Right ventricle myocardium superior (tissue), 1 donor: ENCODE data around the gene NPL. TPM values are rescaled to one million over a fixed set of nuclear protein-coding genes. Genes with fewer than 3 reads are reported as not detected.

Experiments
- ATAC-seq: fragments of 200-7000 bp; cut with Tn5 transposase; one replicate; pipeline ENCODE4 v1.9.1; 2020; ENCODE audit warnings: mild to moderate bottlenecking; ENCODE audit not compliant: poor library complexity
- DNase-seq: peaks from one replicate; pipeline ENCODE4 v3.0.0-alpha.2; 2020
- intact Hi-C: fragments of 100-400 bp; cut with DNase I; formaldehyde crosslinking; loops from one replicate; pipeline ENCODE4 v1.11.2; 2022
- total RNA-seq: library from RNA; stranded (reverse); fragmentation: NEBNext Ultra II Directional; extraction: Animal tissue kit (Norgen Biotek cat#: 25700); gene quantifications from one replicate; pipeline ENCODE4 v1.2.1, GENCODE V29; 2021
- donor health status: DM: no; HTN: yes; CAD: no; lungs with severe emphysema.

NPL gene
- total RNA-seq, 1 donor from 2014 or later: 5.3 TPM

DNA sequence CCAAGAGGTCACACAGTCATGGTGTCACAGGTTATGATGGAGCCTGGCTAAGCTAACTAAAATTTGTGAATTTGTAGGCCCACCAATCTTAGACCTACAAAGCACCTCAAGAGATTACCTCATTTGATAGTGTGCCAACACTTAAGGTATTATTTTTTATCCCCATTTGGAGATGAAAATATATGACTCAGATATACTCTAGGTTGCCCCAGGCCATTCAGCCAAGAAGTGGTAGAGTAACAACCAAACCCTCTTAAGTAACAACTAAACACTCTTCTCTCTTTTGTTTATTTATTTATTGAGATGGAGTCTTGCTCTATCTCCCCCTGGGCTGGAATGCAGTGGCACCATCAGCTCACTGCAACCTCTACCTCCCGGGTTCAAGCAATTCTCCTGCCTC is 14.3 kb downstream of the NPL start:
- DNase-seq (no peak), ATAC-seq (no peak)
- intact Hi-C loops: no loop called here

DNA sequence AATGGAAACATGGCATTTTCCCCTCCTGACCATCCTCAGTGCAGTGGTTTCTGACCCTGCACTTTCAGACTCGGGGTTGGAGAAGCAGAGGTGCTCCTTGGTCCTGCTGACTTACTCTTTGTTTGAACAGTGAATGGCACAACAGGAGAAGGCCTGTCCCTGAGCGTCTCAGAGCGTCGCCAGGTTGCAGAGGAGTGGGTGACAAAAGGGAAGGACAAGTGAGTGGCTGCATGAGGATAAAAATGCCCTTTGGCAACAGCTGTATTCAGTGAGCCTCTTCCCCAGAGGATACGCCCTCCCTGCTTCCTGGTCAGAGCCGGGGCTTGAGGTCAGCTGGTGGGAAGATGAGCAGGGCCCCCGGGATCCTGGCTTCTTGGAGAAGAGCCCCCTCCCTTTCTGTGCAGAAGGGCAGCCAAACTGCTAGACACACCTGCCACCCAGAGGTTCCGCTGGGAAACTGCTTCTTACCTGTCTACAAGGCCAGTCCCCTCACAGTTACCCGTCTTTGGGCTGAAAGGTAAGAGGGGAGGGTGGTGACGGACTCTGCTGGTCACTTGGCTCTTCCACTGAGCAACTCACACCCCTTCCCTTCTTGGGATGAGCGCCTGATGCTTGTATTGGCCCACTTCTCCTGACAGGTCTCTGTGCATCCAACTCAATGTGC is 16.6 kb downstream of the NPL start:
- intact Hi-C loops: no loop called here
- ATAC-seq: no peak
- DNase-seq: no peak

DNA sequence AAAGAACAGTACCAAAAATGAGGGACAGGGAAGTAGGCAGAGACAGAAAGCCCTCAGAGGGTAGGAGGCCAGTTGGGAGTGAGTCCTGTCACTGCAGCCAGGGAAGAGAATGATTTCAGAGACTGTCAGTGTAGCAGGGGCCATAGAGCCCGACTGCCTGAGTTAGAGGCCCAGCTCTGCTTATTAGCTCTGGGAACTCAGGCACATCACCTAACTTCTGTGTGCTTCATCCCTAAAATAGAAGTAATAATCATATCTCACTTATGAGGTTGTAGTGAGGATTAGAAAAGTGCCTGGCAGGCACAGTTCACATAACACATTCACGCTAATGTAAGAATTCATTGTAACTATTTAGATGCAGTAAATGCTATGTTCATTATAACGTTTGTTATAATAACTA is 18.3 kb downstream of the NPL start:
- ATAC-seq (peak; percentile 34), DNase-seq (no peak)
- intact Hi-C loops: no loop called here

DNA sequence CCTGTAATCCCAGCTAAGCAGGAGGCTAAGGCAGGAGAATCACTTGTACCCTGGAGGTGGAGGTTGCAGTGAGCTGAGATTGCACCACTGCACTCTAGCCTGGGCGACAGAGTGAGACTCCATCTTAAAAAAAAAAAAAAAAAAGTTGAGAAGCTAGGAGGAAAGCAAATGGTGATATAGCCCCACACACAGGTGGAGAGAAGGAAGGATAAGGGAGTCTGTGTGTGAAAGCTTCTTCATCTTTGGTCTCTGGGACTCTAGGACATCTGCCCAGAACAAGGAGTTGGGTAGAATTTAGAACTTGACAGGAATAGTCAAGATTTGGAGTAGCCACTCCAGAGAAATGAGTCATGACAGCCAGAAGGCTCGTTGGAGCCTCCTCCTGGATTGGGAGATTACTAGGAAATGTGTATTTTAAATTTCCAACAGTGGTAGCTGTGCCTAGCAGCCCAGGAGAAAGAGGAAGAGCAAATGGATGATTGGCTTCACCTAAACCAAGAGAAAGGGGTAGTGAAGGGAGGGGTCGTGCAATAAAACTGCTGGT is 19.9 kb downstream of the NPL start:
- intact Hi-C loops: no loop called here
- no peak for DNase-seq
- ATAC-seq: no peak

DNA sequence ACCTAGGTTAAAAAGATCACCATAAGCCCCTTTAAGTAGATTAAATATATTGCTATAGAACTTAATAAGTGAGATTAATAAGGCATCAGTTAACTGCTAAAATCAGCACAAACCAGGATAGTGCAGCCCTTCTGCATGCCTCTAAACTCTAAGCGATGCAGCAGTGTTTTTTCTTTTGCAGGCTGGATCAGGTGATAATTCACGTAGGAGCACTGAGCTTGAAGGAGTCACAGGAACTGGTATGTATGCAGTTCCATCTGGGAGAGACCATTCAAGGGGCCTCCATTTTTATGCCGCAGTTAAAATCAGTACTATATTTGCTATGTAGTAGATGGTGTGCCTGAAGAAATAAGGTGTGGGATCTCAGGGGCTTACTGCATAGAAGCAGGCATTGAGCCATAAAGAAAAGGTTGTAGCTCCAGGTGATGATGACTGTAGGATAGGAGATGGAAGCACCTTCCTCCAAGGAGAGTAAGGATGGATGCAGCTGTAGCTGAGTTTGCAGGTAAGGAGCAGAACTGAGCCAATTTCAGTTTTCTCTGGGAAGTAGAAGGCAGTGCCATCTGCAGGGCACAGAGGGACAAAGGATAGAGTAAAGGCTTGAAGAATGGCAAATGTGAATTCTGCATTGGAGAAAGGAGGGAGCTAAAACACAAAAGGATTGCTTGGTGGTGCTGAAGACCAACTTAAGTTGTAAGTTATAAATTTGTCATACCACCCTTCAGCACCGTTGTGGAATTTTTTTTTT is 22.6 kb downstream of the NPL start:
- no peak for ATAC-seq
- DNase-seq: no peak
- intact Hi-C loops: no loop called here

DNA sequence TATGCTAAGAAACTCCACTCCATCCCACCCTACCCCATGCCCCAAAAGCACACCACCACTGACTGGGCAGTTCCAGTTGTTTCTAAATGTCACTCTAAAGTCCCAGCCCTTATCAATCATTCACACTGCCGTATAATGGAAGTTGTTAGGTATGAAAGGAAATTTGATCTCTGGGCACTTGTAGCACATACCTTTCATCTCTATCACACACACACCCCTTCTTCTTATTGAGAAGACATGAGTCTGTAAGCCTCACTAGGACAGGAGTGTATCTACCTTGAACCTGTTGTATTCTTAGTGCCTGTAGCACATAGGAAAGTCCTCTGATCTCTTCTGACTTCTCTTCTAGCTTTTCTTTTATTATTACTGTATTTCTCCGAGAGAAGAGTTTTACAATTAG is 27.3 kb downstream of the NPL start:
- intact Hi-C loops: no loop called here
- DNase-seq: no peak
- no peak for ATAC-seq

DNA sequence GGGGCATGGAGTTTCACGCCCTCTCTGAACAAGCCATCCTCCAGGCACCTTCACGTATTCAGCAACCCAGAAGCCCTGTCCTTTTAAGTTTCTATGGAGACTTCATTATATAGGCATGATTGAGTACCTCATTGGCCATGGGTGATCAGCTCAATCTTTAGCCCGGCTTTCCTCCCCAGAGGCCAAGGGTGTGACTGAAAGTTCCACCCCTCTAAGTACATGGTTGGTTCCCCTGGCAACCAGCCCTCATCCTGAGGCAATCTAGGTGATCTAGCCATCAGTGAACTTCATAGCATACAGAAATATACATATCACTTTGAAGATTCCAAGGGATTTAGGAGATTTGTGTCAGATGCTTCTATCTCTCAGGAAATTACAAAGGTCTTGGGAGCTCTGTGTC is 28.2 kb downstream of the NPL start:
- intact Hi-C loops: no loop called here
- no peak for DNase-seq

DNA sequence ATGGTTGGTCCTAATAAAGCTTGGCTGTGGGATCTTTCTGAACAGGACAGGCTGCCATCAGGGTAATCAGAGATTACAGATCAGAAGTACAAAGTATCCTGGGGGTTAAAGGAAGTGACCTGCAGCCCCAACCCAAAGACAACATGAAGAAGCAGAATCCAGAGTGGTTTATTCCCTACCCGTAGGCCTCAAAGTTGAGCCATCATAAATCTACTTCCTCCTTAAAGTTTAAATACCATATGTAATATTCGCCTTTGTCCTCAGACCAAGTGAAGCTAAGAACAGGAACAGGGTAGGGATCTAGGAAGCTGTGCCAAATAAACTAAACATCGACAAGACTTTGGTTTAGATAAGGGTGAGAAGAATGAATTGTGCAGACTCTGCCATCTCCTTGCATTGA is 33.6 kb downstream of the NPL start:
- ATAC-seq: no peak

More for the DNA sequence above, 28.2 kb downstream of the NPL start:
- no peak for ATAC-seq

DNA sequence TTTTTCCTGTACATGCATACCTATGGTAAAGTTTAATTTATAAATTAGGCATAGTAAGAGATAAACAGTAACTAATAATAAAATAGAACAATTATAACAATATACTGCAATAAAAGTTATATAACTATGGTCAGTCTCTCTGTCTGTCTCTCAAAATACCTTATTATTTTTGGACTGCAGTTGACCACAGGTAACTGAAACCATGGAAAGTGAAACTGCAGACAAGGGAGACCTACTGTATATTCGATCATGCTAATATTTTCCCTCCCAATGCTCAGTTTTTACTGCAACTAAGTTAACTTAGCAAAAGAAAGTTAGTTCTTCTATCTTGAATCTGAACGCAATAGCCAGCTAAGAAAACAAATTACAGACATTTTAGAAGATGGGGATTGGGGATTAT is 37.3 kb downstream of the NPL start:
- ATAC-seq: no peak
- no peak for DNase-seq
- intact Hi-C loops: no loop called here

More for the DNA sequence above, 33.6 kb downstream of the NPL start:
- intact Hi-C loops: no loop called here
- DNase-seq: no peak

DNA sequence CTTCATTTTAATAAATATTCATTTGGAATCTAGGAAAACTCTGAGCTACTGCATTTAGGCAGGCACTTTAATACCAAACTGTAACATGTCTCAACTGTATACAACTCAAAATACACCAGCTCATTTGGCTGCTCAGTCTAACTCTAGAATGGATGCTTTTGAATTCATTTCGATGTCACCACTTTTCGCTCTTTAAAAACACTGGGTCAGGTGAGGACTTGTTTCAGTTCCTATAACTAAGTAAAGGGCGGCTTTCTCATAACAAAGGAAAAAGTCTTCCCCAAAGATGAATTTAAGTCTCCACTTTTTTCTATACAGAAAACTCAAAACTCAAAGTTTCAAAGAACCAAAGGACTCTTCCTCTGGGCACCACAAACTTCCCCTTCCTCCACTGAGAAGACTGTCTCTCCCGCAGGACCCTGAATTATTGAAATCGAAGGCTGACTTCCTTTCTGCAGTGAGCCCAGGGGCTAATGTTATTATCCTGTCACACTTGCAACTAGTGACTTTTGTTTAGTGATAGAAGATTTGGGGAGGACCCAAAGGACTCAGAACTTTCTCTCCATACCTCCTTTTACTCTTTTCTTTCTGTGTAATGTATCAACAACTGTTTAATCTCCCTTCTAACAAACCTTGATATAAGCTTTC is 39.8 kb downstream of the NPL start:
- intact Hi-C loops: no loop called here
- DNase-seq: no peak
- ATAC-seq: no peak

DNA sequence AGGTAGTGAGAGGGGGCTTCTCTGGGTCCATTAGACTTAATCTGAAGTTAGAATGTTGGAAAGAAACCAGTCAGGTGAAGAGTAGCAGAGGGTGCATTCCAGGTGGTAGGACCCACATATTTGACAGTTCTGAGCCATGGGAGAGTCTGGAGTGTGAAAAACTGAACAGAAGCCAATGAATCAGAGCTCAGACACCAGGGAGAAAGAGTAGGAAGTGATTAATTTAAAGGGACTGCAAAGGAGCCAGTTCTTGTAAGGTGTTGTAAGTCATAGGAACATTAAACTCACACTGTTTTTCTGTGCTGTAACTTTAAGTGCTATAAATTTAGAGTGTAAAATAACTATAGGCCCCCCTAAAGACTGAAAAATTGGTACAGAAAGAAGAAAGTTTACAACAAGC is 43.7 kb downstream of the NPL start:
- ATAC-seq (no peak), DNase-seq (no peak)
- intact Hi-C loops: no loop called here

DNA sequence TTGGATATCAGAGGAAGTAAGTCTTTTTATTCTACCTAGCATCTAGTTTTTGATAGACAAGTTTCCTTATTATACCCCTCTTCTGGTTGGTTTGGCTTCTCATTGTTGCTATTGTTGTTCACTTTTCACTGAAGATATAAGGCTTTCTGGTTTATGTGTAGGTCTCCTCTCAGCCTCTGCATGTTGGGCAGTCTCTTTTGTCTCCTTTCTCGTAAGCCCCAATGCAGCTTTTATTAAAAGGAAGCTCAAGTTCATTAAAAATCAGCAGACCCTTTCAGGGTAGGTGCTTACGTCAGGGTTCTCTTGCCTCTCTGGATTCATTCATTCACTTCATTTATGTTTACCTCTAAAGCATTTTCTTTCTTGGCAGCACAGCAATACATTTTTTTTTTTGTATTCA is 44.8 kb downstream of the NPL start:
- DNase-seq (no peak), ATAC-seq (no peak)
- intact Hi-C loops: no loop called here

DNA sequence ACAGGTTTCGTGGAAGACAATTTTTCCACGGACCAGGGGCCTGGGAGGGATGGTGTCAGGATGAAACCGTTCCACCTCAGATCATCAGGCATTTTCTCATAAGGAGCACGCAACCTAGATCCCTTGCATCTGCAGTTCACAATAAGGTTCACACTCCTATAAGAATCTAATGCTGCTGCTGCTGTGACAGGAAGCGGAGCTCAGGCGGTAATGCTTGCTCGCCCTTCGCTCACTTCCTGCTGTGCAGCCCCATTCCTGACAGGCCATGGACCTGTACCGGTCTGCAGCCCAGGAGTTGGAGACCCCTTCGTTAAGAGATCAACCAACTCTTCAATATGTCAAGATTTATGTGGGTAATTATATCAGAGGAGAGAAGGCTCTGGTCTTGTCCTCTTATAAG is 46.2 kb downstream of the NPL start:
- intact Hi-C loops: no loop called here
- DNase-seq: no peak
- ATAC-seq: no peak

DNA sequence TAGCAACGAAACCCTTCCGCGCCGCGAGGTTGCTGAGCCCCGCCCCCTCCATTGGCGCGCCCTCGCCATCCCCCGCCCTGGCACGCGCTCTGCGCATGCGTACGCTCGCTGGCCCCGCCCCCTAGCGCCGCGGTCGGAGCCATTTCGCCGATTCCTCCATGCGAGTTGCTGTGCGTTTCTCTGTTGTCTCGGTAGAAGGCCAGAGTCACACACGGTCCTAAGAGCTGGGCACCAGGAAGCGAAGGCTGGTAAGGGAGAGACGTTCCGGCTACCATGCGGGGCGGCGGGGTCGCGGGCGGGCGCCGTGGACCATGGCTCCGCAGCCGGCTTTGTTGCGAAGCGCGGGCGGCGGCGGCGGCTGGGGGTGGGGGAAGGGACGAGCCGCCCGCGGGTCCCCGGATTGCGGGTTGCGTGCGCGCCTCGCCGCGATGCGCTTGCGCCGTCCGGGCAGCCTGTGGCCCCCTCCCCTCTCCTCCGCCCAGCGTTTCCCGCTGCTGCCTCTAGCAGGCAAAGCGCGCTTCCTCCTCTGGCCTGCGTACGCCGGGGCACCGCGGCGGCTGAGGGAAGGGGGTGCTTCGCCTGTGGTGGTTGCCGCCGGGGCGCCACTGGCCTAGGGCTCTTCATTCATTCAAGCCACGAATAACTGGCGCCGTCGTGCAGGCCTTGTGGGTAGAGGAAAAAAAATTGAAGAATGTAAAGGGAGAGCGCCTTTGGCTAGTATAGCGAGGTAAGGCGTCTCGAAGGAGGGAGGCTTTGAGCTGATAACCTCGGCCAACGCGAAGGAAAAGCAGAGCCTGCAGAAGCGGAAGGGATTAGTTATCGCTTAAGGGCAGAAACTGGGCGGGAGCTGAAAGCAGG is 49.9 kb downstream of the NPL start, which contains the start of gene DHX9:
DHX9 (plus strand) TSS at position 139 of the 858 bp plus-strand sequence. CDS start 3,220 bp downstream, outside the sequence.
- intact Hi-C loops: no loop called here
- DNase-seq: peak; percentile 97
- ATAC-seq: peak; percentile 97

DNA sequence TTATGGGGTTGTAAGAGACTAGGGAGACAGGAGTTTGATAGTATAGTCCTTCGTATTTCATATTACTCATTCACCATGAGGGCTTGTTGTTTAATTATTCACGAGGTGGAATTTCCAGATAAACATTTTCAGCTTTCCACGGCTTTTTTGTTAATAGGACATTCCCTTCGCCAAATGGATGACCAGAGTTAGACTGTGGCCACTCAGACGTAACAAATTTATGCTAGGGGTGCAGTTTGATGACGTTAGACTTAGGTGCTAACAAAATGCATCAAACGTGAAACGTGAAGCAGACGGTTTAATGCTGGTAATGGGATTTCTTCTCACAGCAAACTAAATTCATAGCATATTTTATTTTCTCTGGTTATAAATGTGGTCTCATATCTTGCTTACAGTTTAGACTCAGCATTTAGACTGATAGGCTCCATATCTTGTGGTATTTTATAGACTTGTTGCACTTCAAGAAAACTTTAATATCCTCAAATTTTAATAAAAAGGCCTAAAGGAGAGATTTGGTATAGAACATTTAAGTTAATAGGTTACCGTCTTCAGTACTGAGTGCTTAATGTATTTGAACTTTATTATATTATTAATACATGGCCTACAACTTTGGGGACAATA is 51.9 kb downstream of the NPL start:
- no peak for ATAC-seq
- intact Hi-C loops: no loop called here
- DNase-seq: no peak

DNA sequence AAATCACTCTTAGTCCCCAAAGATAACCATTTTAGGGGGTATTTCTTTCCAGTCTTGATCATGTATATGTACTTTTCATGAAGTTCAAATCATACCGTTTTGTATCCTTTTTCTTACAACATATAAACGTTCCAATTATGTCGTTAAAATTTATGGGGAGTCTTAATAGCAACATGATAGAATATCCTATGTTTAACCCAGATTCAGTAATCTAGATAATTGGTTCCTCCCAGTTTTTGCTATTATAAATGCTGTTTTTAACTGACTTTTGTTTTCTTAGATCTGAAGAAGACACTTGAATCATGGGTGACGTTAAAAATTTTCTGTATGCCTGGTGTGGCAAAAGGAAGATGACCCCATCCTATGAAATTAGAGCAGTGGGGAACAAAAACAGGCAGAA is 52.7 kb downstream of the NPL start:
- ATAC-seq (no peak), DNase-seq (no peak)
- intact Hi-C loops: no loop called here

DNA sequence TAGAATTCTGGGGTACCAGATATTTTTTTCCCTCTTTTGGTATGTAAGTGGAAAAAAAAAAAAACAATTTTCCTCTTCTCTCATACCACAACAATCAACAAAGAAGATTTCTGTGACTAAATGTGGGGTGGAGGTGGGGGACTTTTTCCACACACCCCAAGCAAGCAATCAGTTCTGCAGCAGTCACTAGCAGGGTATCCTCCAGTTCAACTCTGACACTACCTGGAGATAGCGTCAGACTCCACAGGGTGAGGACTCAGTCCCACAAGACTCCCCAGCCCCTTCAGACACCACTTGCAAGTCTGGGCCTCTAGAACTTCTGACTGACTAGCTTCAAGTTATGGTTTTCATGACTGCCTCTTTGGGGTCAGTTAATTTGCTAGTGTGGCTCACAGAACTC is 55.8 kb downstream of the NPL start:
- DNase-seq (no peak), ATAC-seq (no peak)
- intact Hi-C loops: no loop called here

DNA sequence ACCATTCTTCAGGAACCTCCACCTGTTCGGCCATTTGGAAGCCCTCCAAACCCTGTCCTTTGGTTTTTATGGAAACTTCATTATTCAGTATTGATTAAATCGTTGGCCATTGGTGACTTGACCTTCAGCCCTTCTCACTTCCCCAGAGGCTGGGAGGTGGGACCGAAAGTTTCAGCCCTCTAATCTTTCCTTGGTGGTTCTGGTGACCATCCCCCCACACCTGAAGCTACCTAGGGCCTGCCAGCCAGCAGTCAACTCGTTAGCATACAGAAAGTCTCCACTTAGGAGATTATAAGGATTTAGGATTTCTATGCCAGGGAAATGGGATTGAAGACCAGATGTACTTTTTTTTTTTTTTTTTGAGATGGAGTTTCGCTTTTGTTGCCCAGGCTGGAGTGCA is 56.3 kb downstream of the NPL start:
- intact Hi-C loops: no loop called here
- DNase-seq (no peak), ATAC-seq (no peak)
